Trophoblast cell (in vitro differentiated cells and primary cell): ENCODE measurements around the gene RDH12.
A peak's percentile ranks its signal among the peaks of the same experiment; 100 is the strongest.

Experiments
- DNase-seq, 2 donors: peaks; one replicate each; pipeline ENCODE4 v3.0.0-alpha.2; 2016
- H2AFZ ChIP-seq: 2 replicates; pipeline ENCODE4 v1.6.1; 2013; ENCODE audit warnings: low read length, moderate library complexity, mild to moderate bottlenecking; ENCODE audit not compliant: insufficient read depth, poor library complexity
- H2AK5ac ChIP-seq: 2 replicates; pipeline ENCODE4 v1.6.1; 2013; ENCODE audit warnings: mild to moderate bottlenecking, low read length
- H2BK120ac ChIP-seq: 2 replicates; pipeline ENCODE4 v1.6.1; 2013; ENCODE audit warnings: low read length, mild to moderate bottlenecking, moderate library complexity; ENCODE audit not compliant: insufficient read depth, poor library complexity
- H2BK12ac ChIP-seq: 2 replicates; pipeline ENCODE4 v1.6.1; 2013; ENCODE audit warnings: mild to moderate bottlenecking, low read length, moderate library complexity
- H2BK5ac ChIP-seq: 2 replicates; pipeline ENCODE4 v1.6.1; 2013; ENCODE audit warnings: low read length, low read depth, moderate library complexity, mild to moderate bottlenecking; ENCODE audit not compliant: poor library complexity
- H3K14ac ChIP-seq: 2 replicates; pipeline ENCODE4 v1.6.1; 2013; ENCODE audit warnings: mild to moderate bottlenecking, low read length
- H3K18ac ChIP-seq: 2 replicates; pipeline ENCODE4 v1.6.1; 2013; ENCODE audit warnings: mild to moderate bottlenecking, low read length
- H3K23ac ChIP-seq: 2 replicates; pipeline ENCODE4 v1.6.1; 2013; ENCODE audit warnings: low read length
- H3K27ac ChIP-seq: 2 replicates; pipeline ENCODE4 v1.5.1; 2013; ENCODE audit warnings: low read depth, mild to moderate bottlenecking, inconsistent platforms, low read length, moderate library complexity
- H3K27me3 ChIP-seq: 2 replicates; pipeline ENCODE4 v1.6.1; 2013; ENCODE audit warnings: inconsistent platforms, mild to moderate bottlenecking, low read length, moderate library complexity; ENCODE audit not compliant: insufficient read depth
- H3K36me3 ChIP-seq, 2 experiments: 1 replicate in 1 of 2; 2 replicates in 1 of 2; pipeline ENCODE4 v1.6.1; 2013; ENCODE audit warnings: low read length in 2 of 2, mild to moderate bottlenecking in 2 of 2, moderate library complexity in 1 of 2; ENCODE audit not compliant: insufficient read depth in 2 of 2, control insufficient read depth in 1 of 2
- H3K4ac ChIP-seq: 2 replicates; pipeline ENCODE4 v1.6.1; 2013; ENCODE audit warnings: low read depth, mild to moderate bottlenecking, low read length, moderate library complexity
- H3K4me1 ChIP-seq, 2 experiments: 1 replicate in 1 of 2; 2 replicates in 1 of 2; pipeline ENCODE4 v1.6.1; 2013; ENCODE audit warnings: low read length in 2 of 2, mild to moderate bottlenecking in 2 of 2, moderate library complexity in 1 of 2; ENCODE audit not compliant: insufficient read depth in 2 of 2, control insufficient read depth in 1 of 2
- H3K4me2 ChIP-seq: 2 replicates; pipeline ENCODE4 v1.6.1; 2013; ENCODE audit warnings: inconsistent platforms, mild to moderate bottlenecking, low read length, moderate library complexity
- H3K4me3 ChIP-seq: 2 replicates; pipeline ENCODE4 v1.5.1; 2013; ENCODE audit warnings: mild to moderate bottlenecking, low read depth, low read length, inconsistent platforms
- H3K79me1 ChIP-seq: one replicate; pipeline ENCODE4 v1.6.1; 2013; ENCODE audit warnings: low read length
- H3K79me2 ChIP-seq: 2 replicates; pipeline ENCODE4 v1.6.1; 2013; ENCODE audit warnings: low read length, mild to moderate bottlenecking; ENCODE audit not compliant: control insufficient read depth, insufficient read depth, poor library complexity
- H3K9ac ChIP-seq: 2 replicates; pipeline ENCODE4 v1.6.1; 2013; ENCODE audit warnings: mild to moderate bottlenecking, low read length
- H3K9me3 ChIP-seq: 2 replicates; pipeline ENCODE4 v1.6.1; 2013; ENCODE audit warnings: low read depth, mild to moderate bottlenecking, control low read depth, inconsistent platforms, low read length; ENCODE audit not compliant: insufficient read depth
- H4K12ac ChIP-seq: 2 replicates; pipeline ENCODE4 v1.6.1; 2013; ENCODE audit warnings: low read depth, mild to moderate bottlenecking, low read length, moderate library complexity
- H4K8ac ChIP-seq: 2 replicates; pipeline ENCODE4 v1.6.1; 2013; ENCODE audit warnings: low read depth, mild to moderate bottlenecking, low read length, moderate library complexity
- H4K91ac ChIP-seq: one replicate; pipeline ENCODE4 v1.6.1; 2013; ENCODE audit warnings: low read depth, mild to moderate bottlenecking, low read length, moderate library complexity
- WGBS: extraction: QIAGEN DNeasy Blood & Tissue Kit; methylation state at CpG from one replicate; pipeline ENCODE4 v1.1.7; 2013; ENCODE audit warnings: missing lambda C conversion rate; ENCODE audit not compliant: insufficient read length, insufficient coverage; ENCODE audit errors: extremely low coverage; 5-methylcytosine and 5-hydroxymethylcytosine counted together

Gene RDH12

DNA sequence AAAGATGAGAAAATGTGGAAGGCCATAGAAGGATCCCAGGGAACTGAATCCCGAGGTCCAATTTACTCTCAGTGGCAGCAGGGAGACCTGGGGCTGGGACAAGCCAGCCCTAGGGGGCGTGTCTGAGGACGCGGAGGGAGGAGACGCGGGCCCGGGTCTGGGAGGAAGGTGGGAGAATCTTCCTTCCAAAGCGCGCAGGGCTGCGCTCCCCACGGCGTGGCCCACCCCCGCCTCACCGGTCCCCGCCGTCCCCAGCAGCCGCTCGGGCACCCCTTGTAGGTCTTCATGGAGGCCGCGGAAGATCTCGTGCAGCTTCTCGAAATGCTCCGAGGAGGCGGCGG lies 27.6 kb upstream of the RDH12 start:
- H3K4me1 ChIP-seq = peaks cover 0 to 2% of the 10 kb centered on the region in 2 experiments
- WGBS = no CpG with 5 or more reads among the region's 25 CpGs

DNA sequence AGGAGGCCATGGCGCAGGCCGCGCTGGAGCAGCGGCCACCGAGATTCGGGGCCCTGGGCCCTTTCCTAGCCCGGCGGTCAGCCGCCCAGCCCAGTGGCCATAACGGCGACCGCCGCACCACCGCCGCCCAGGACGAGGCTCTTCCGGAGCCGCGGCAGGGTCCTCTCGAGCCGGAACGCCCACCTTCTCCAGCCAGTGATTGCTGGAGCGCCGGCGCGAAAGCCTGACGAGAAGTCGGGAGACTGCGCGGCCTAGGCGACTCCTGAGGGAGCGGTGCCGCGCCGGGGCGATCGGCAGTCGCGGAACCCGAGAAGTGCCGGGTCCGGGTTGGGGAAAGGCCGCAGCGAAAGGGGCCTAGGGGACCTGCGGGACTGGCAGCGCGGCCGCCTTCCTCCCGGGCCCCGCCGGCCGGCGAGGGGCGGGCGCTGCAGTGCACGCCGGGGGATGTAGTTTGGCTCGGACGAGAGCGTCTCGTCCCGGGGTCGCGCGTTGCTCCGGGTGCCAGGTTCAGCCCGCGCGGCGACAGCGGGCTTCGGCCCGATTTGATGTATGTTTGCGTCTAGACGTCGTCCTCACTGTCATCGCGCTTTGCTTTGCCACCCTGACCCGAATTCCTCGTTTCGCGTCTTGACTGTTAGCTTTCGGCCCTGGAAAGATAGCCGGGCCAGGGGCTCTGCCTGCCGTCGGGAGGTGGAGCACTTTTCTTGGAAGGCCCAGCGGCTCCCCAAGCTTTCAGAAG lies 27.0 kb upstream of the RDH12 start, which contains the start of gene VTI1B:
Gene VTI1B, minus strand, starts transcription at position 153 of the 739 bp plus-strand sequence. Its CDS starts 143 bp downstream, at position 10.
- Histone ChIP-seq H2BK120ac (peak within 1 kb of the TSS; percentile 87), H3K36me3 (peaks cover 10 to 11% of the 10 kb centered on the region in 2 experiments), H3K4me3 (peak within 1 kb of the TSS; percentile 82), H3K18ac (peak within 1 kb of the TSS; percentile 91), H3K4ac (peak within 1 kb of the TSS; percentile 80), H4K12ac (peak within 1 kb of the TSS; percentile 89), H2AFZ (peak within 1 kb of the TSS; percentile 99), H2BK12ac (no peak within 1 kb of the TSS), H3K27me3 (no peaks in the 10 kb centered on the region), H2AK5ac (no peak within 1 kb of the TSS), H3K23ac (no peak within 1 kb of the TSS), H3K14ac (peak within 1 kb of the TSS; percentile 89), H4K8ac (peak within 1 kb of the TSS; percentile 96), H3K9me3 (no peaks in the 10 kb centered on the region), H2BK5ac (peak within 1 kb of the TSS; percentile 92), H3K4me2 (peak within 1 kb of the TSS; percentile 67), H3K79me2 (peaks cover 6% of the 10 kb centered on the region), H3K27ac (peak within 1 kb of the TSS; percentile 93), H3K9ac (peak within 1 kb of the TSS; percentile 99), H4K91ac (peak within 1 kb of the TSS; percentile 94), H3K4me1 (peaks cover 0 to 2% of the 10 kb centered on the region in 2 experiments), H3K79me1 (peaks cover 6% of the 10 kb centered on the region)
- peak; percentile 68 to 84 for DNase-seq
- WGBS = no CpG with 5 or more reads among the region's 87 CpGs

More for the DNA sequence above, 27.6 kb upstream of the RDH12 start:
- Histone ChIP-seq H2BK120ac (peak overlapping the region; percentile 53), H2BK12ac (no peak overlapping the region), H3K9me3 (no peaks in the 10 kb centered on the region), H3K23ac (no peak overlapping the region), H3K79me2 (peaks cover 6% of the 10 kb centered on the region), H3K79me1 (peaks cover 6% of the 10 kb centered on the region), H4K91ac (peak overlapping the region; percentile 94), H3K36me3 (peaks cover 10 to 12% of the 10 kb centered on the region in 2 experiments), H2AFZ (peak overlapping the region; percentile 99), H3K4me3 (peak overlapping the region; percentile 82), H4K8ac (peak overlapping the region; percentile 96), H3K9ac (peak overlapping the region; percentile 99), H3K14ac (peak overlapping the region; percentile 89), H2BK5ac (peak overlapping the region; percentile 92), H3K4ac (peak overlapping the region; percentile 66), H2AK5ac (no peak overlapping the region), H3K27ac (peak overlapping the region; percentile 93), H4K12ac (peak overlapping the region; percentile 89), H3K4me2 (peak overlapping the region; percentile 67), H3K18ac (peak overlapping the region; percentile 91), H3K27me3 (no peaks in the 10 kb centered on the region)
- DNase-seq = peak; percentile 67 to 79

DNA sequence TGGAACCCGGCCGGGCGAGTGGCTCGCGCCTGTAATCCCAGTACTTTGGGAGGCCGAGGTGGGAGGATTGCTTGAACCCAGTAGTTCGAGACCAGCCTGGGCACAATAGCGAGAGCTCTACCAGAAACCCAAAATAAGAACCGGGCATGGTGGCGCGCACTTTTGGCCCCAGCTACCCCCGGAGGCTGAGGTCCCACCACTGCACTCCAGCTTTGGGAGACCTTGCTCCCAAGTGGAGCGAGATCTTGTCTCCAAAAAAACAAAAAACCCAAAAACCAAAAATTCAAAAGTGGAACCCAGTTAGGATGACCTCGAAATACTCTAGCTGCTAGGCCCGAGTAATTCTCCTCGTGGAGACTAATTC lies 26.5 kb upstream of the RDH12 start:
- Histone ChIP-seq H3K18ac (no peak overlapping the region), H3K4me2 (peak overlapping the region; percentile 67), H3K23ac (no peak overlapping the region), H4K91ac (peak overlapping the region; percentile 94), H2BK12ac (no peak overlapping the region), H3K36me3 (peaks cover 10 to 11% of the 10 kb centered on the region in 2 experiments), H3K27me3 (no peaks in the 10 kb centered on the region), H2BK120ac (peak overlapping the region; percentile 26), H3K4ac (peak overlapping the region; percentile 4), H3K9me3 (no peaks in the 10 kb centered on the region), H2AK5ac (no peak overlapping the region), H3K4me1 (peaks cover 0 to 2% of the 10 kb centered on the region in 2 experiments), H3K79me2 (peaks cover 6% of the 10 kb centered on the region), H3K4me3 (peak overlapping the region; percentile 82), H3K14ac (no peak overlapping the region), H3K79me1 (peaks cover 6% of the 10 kb centered on the region), H2AFZ (no peak overlapping the region), H4K12ac (peak overlapping the region; percentile 66), H3K9ac (no peak overlapping the region), H2BK5ac (peak overlapping the region; percentile 70), H4K8ac (peak overlapping the region; percentile 96), H3K27ac (peak overlapping the region; percentile 93)
- DNase-seq = no peak
- WGBS = no CpG with 5 or more reads among the region's 16 CpGs

DNA sequence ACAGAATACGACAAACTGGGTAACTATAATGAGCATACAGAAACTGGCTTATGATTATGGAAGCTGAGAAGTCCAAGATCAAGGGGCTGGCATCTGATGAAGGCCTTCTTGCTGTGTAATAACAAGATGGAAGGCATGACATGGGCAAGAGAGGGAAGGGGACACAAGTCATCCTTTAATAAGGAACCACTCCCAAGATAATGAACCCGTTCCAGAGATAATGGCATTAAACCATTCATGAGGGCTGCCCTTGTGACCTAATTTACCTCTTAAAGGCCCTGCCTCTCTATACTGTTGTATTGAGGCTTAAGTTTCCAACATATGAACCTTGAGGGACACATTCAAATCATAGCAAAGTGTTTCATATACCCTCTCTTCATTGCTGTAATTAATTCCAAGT lies 22.7 kb upstream of the RDH12 start:
- H3K79me2 ChIP-seq = peaks cover 6% of the 10 kb centered on the region
- no peak overlapping the region for H3K14ac ChIP-seq
- H2BK12ac ChIP-seq = no peak overlapping the region
- no peak overlapping the region for H3K4me3 ChIP-seq
- H2BK5ac ChIP-seq = no peak overlapping the region
- no peak overlapping the region for H3K9ac ChIP-seq
- H2AK5ac ChIP-seq = no peak overlapping the region
- H3K79me1 ChIP-seq = peaks cover 6% of the 10 kb centered on the region
- no peak overlapping the region for H4K12ac ChIP-seq
- H2AFZ ChIP-seq = no peak overlapping the region
- peaks cover 14 to 23% of the 10 kb centered on the region in 2 experiments for H3K36me3 ChIP-seq
- no peaks in the 10 kb centered on the region for H3K27me3 ChIP-seq
- H3K4me2 ChIP-seq = no peak overlapping the region
- no peak overlapping the region for H3K4ac ChIP-seq
- H3K4me1 ChIP-seq = peaks cover 0 to 5% of the 10 kb centered on the region in 2 experiments
- no peaks in the 10 kb centered on the region for H3K9me3 ChIP-seq
- no peak for DNase-seq
- no peak overlapping the region for H2BK120ac ChIP-seq
- no peak overlapping the region for H3K27ac ChIP-seq
- no CpG with 5 or more reads among the region's 2 CpGs for whole genome bisulfite sequencing
- H4K91ac ChIP-seq = no peak overlapping the region
- H4K8ac ChIP-seq = no peak overlapping the region
- H3K18ac ChIP-seq = no peak overlapping the region
- no peak overlapping the region for H3K23ac ChIP-seq
